Activated gamma-delta T cell treated with anti-CD3 and anti-CD28 coated beads, Interleukin-2, amount 50 U/mL, for 16 hours (primary cell): ENCODE data around the gene CPNE7.

Experiments used
- DNase-seq: peaks from one replicate; pipeline ENCODE4 v3.0.0-alpha.2; 2020; ENCODE audit warnings: low read depth

Gene CPNE7

DNA sequence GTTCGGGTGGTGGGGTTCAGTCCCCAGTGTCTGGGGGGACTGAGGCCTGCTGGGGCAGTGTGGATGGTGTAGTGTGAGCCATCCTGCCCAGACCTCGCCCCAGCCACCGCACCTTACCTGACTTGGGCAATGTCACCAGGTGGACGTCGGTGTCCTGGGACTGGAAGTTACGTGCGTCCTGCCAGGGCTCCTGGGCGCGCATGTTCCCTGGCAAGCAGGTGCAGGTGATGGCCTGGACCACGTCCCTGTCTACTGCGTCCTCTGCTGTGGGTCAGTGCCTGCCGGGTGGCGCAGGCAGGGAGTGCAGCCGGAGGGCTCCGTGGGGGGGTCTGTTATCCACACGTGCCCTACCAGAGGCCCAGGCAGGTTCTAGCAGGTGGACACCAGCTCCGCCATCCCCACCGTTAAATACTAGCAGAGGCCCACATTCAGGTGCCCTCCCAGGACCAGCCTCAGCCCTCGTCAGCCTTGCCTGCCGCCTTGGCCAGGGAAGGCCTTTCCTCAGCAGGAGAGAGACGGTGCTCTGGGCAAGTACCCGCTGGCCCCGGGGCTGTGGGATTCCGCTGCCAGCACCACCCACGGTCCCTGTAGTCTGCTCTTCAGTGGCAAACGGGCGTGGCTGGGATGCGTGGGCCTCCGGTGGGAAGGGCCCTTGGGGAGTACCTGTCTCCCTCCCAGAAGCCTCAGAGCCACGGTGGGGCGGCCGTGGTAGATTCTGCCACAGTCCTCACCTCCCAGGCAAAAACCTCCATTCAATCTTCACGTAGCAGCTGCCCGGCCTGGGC is 29.8 kb downstream of the CPNE7 start:
- DNase-seq: no peak

DNA sequence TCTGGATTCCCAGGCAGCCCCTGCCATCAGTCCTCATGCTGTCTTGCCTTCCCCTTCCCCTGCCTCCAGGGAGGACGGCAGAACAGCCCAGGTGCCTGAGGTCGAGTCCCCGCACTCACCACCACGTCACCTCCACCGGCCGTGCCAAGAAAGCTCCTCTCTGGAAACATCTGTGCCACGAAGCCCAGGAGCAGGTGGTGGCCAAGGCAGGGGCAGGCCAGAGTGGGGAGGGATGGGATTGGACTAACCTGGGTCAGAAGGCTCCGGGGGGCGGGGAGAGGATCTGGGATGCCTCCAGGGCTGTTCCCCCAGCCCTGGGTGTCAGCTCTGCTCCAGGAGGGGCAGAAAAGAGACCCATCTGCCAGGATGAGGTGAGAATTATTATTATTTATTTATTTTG is 30.4 kb downstream of the CPNE7 start:
- no peak for DNase-seq

DNA sequence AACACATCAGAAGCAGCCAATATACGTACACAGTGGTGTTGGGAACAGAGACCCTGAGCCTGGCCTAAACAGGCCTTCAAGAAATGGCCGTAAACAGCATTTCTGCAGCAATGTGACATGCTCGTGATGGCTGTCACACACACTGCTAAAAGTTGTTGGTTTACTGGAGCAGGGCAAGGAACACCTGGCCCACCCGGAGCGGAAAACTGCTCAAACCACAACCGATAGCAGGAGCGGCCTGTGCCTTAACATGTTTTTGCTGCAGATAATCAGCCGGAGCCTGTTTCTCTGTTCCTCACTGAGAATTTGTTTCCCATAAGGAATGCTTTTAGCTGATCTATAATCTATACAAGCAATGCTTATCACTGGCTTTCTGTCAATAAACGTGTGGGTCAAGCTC is 31.9 kb downstream of the CPNE7 start:
- DNase-seq: no peak

DNA sequence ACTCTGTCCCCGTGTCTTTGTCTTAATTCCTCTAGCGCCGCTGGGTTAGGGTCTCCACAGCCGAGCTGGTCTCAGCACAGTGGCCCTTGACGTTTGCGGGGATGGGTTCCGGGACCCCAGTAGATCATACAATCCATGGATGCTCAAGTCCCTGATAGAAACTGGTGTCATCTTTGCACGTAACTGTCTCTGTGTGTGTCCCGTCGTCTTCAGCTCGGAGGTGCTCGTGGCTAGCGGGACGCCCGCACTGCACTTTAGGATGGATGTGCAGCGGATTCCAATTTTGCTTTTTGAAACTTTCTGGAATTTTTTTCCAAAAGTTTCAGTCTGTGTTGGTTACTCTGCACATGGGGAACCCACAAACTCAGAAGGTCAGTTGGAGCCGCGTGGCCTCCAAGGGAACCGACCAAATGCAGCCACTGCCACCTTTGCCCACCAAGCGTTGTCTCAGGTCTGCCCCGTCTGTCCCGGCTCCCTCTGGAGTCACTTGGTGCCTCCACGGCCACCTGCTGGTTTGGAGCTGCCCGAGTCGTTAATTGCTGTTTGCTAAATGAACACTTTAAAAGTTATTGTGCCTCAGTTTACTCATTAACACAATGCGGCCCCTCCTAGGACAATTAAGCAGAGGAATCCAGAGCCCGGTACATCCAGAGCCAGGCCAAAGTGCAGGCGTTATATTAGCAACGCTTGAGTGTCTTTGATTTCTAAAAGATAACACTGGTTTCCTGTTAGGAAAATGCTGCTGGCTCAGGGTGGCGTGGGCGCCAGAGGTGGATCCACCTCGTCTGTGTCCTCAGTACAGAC is 32.6 kb downstream of the CPNE7 start:
- no peak for DNase-seq

DNA sequence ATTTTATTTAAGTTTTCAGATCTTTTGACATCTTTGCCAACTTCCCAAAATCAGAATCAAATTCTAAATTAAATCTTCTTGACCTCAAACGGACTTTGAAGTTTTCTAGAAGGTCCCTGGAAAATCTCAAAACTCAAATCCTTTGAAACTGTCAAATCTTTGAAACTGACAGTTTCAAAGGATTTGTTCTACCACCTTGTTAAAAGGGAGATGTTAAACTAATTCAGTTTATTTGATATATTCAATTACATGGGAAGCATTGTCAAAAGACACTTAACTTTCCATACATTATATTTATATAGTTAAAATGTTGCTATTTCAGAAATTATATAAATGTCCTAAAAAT is 34.5 kb downstream of the CPNE7 start:
- DNase-seq: no peak

DNA sequence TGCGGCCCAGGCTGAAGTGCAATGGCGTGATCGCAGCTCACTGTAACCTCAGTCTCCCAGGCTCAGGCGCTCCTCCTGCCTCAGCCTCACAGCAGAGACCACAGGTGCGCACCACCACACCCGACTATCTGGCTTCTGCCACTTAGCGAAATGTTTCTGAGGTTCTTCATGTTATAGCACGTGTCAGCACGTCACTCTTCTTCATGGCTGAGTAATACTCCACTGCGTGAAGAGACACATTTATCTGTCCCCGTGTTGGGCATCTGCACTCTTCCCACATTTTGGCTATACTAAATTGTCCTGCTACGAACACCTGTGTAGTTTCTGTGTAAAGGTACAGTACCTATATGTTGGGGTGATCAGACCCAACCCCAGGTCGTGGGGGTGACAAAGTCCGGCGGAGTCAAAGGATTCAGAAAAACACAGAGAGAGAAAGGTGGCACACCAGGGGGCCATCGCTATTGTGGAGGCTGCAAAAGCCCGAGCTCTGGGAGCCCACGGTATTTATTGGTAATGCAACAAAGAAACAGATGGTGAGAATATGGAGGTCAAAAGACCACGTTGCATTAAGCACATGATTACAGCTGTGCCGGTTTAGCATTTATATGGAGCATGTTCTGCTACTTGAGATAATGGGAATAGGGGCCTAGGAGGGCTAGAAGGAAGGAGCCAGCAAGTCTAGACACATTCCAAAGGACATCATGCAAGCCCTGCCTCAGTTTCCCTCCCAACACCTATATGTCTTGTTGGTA is 37.0 kb downstream of the CPNE7 start:
- DNase-seq: no peak

DNA sequence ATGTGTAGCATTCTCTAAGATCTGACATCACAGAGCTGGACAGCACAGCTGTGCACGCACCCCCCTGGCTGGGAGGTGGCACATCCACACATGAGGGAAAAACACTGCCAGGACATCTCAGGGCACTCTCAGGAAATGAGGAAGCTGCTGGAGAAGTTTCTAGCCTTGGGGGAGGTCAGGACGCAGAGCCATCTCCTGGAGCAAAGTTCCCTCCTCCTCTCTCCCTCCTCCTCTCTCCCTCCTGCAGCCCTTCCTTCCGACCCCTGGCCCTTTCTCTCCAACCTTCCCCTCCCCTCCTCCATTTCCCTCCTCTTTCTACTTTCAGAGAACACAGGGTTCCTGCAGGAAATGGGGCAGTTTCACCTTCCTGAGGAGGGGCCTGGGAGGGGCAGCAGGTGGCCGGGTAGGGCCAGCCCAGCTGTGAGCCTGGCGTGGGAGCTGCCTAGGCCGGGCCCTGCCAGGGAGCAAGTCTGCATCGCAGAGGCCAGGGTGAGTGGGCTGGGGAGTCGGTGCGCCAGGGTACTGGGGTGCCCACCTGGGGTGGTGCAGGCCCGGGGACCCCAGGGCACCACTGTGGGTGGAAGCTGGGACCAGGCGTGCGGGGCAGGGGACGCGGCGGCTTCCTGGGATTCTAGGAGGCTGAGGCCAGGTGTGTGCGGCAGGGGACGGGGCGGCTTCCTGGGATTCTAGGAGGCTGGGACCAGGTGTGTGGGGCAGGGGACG is 37.8 kb downstream of the CPNE7 start, which contains the start of gene DPEP1:
DPEP1 (plus strand) TSS at position 412 of the 723 bp plus-strand sequence. CDS start 16,769 bp downstream, outside the sequence.
- no peak for DNase-seq

DNA sequence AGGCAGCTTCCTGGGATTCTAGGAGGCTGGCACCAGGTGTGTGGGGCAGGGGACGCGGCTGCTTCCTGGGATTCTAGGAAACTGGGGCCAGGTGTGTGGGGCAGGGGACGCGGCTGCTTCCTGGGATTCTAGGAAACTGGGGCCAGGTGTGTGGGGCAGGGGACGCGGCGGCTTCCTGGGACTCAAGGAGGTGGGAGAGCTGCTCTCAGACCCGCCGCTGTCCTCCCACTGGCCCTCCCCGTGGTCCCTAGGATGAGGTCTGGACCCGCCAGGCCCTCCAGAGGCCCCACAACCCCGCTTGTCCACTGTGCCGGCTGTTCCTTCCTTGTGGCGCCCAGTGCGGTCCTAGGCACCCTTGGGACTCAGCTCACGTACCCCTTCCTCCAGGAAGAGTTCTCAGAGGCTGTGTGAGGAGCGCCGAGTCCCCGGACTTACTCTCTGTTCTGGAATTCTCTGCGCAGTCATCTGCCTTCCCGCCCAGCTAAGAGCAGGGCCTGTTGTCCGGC is 38.4 kb downstream of the CPNE7 start:
- DNase-seq: no peak

DNA sequence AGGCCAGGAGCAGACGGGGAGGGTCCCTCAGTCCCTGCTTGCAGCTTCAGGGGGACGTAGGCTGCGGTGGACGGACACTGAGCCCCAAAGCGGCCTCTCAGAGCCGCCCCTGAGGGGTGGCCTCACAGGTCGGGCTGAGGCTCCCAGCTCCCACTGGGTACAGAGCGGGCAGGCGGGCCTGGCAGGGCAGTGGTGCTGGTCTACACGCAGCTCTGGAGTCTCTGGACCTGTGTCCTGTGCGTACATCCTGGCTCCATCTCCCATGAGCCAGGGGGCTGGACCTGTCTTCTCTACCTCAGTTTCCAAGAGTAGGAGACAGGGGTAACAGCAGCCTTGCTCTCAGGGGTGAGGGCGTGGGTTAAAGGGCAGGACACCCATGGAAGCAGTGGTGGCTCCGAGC is 39.6 kb downstream of the CPNE7 start:
- no peak for DNase-seq

DNA sequence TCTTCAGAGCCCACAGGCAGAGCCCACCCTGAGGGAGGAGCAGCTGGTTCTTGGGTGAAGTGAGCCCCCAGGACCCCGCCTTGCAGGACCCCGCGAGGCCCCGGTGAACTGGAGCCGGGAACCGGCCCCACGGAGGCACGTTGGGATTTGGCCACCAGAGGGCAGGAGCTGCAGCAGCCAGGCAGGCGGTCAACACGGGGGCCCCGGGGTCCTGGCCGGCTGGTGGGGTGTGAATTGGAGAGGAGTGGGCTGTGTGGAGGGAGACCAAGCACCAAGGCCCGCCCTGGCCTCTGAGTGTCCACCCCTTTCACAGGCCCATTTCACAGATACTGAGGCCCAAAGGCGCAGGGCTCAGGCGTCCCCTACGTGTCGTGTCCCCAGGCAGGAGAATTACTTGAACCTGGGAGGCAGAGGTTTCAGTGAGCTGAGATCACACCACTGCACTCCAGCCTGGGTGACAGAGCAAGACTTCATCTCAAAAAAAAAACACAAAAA is 40.1 kb downstream of the CPNE7 start:
- no peak for DNase-seq

DNA sequence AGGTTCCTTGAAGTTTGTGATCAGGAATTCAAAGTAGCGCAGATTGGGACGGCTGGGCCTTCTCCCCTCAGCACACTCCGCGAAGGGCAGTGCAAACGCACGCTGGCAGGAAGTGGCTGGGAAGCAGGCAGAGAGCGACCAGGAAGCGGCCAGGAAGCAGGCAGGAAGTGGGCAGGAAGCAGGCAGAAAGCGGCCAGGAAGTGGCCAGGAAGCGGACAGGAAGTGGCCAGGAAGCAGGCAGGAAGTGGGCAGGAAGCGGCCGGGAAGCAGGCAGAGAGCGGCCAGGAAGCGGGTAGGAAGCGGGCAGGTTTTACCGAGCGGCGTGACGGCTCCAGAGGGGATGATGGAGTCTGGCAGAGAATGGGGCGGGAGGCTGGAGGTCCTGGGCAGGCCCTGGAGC is 41.1 kb downstream of the CPNE7 start:
- no peak for DNase-seq

DNA sequence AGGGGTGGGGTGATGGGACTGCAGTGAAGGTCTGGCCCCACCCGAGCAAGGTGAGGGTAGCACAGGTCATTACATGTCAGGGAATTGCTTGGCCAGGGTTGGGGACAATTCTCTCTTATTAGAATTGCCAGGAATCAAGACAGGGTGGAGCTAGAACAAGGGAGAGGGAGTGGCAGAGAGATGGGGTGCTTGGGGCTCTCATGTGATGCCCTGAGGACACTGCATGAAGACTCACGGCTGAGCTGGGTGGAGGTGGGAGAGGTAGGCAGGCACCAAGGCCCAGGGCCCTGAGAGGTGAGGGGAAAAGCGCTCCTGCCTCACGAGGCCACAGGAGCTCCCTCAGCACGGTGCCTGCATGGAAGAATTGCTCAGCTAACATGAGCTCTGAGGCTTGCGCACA is 41.5 kb downstream of the CPNE7 start:
- DNase-seq: no peak

DNA sequence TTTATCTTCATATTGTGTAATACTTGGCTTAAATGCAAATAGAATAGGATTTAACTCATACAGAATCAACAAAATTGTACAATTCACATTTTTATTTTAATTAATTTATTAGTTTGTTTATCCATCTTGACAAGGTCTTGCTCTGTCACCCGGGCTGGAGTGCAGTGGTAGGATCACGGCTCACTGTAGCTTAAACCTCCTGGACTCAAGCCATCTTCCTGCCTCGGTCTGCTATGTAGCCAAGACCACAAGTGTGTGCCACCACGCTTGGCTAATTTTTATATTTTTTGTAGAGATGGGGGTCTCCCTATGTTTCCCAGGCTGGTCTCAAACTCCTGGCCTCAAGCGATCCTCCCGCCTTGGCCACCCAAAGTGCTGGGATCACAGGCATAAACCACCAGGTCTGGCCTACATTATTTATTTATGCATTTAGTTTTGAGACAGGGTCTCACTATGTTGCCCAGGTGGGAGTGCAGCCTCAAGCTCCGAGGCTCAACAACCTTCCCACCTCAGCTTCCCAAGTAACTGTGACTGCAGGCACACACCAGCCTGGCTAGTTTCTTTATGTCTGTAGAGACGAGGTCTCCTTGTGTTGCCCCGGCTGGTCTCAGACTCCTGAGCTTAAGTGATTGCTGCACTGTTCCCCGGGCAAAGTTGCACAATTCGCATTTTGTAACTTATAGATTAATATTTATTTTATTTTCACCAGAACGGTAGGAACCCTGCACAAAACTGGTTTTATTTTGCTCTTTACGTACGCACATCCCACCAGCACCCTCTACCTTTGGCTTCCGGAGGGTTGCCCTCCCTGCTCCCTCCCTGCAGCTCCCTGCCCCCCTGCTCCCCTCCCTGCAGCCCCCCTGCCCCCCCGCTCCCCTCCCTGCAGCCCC is 42.8 kb downstream of the CPNE7 start:
- DNase-seq: no peak

DNA sequence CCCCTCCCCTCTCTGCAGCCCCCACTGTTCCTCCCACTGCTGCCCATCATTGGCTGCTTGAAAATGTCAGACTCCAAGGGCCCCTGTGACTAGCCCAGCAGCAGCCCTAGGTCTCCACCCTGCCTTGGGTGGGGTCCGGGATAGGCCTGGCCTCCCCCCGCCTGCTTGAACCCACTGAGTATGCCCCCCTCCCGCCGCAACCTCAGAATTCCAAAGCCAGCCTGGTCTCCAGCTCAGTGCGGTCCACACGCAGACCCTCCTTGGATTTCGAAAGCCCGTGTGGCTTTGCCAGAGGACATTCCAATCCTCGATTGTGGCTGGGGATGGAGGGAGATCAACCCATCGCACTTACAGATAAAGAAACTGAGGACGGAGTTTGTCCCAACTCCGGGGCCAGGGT is 44.3 kb downstream of the CPNE7 start:
- no peak for DNase-seq

DNA sequence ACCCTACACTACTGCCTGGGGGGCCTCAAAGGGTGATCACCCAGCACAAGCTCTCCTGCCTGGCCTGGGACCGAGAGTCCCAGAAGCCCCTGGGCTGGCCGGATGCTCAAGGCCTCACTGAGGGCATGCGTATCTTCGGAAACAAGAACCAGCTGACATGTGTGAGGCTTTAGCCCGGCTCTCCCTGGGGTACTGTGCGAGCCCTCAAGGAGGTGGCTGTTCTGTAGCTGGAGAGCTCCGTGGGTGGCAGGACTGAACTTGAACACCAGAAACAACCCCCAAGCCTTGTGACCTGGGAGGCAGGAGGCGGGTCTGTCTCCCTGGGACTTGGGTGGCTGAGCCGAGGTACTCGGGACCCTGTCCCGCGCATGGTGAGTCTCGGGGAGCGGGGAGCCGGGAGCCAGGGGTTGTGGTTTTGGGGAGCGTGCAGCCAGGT is 44.9 kb downstream of the CPNE7 start:
- no peak for DNase-seq

DNA sequence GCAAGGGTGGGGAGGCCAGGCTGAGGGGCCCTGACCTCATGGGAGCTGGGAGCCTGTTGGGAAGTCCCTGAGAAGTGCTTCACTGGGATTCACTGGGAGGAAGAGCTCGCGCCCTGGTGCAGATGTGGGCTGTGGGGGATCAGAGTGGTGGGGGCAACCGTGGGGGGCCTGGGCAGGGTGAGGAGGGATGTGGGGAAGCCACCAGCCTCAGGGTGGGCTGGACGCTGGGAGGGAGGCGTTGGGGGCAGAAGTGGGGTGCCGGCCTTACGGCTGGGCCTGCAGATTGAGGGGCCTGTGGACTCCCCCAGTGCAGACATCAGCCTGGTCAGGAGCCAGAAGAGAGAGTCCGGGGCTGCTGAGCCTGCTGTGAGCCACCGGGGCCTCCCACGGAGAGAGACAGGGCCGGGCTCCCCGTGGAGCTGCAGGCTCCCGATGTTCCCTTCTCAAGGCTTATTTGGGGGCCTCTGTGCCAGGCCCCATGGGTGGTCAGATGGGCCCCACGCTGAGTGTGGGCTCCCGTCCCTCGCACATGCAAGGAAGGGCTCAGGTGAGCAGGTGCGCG is 45.7 kb downstream of the CPNE7 start:
- DNase-seq: no peak

DNA sequence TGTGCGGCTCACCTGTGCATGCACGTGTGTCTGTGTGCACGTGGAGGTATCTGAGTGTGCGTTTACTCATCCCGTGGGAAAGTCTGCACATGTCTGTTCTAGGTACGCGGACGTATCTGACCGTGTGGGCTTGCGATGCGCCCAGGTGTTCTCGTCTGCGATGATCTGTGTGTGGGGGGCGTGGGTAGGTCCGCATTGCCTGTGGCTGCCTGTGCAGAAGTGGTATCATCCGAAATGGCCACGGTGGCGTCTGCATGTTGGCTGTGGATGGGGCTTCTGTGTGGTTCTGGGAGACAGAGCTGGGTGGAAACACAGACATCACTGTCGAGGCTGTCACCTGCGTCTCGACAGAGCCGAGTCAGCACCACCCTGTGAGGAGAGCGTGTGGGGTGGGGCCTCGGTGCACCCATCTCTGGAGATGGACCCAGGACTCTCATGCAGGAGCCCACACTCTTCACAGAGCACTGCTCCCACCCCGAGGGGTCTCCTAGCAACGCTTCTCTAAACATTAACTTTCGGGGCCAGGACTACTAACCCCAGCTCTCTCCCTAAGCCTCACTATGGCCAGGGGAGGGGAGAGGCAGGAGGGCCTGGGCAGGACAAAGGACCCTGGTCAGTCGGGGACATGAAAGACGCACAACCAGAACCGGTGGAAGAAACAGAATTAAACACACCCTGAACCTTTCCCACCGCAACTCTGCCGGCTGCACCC is 46.3 kb downstream of the CPNE7 start:
- DNase-seq: no peak

DNA sequence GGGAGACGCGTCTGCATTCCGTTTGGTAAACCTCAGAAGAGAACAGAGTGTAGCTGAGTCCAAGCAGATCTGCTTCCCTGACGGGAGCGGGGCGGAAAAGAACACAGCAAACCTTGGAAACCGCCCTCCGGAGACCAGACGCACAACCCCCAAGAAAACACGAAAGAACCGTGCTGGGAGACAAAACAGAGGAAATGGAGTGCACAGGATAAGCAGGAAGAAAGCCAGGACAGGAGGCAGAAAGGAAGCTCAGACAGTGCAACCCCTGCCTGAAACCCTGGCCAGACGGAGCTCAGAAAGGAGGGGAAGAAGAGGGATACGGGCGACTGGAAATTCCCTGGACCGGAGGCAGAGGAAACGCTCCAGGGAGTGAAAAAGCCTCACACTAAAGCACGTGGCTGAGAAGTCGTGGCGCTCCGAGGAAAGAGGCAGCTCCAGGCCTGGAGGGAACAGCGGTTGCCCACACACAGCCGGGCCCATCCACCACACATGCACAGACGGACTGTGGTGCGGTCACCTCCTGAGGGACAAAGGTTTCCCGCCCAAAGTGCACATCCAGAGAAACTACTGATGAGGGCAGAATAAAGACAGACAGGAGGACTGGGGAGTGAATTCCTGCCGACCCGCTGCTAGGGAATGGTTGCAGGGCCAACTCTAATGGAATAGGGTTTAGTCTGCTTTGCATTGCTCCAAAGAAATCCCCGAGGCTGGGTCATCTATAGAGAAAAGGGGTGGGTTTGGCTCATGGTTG is 48.1 kb downstream of the CPNE7 start:
- no peak for DNase-seq
